GM19193 (cell line): Measurements from ENCODE around the gene ACSBG1.

Source experiments
- POLR2A ChIP-seq: IDR thresholded peaks from 4 replicates; pipeline ENCODE4 v1.6.1; 2011; ENCODE audit not compliant: insufficient read depth, insufficient read length; ENCODE audit errors: extremely low read depth

Gene ACSBG1

DNA sequence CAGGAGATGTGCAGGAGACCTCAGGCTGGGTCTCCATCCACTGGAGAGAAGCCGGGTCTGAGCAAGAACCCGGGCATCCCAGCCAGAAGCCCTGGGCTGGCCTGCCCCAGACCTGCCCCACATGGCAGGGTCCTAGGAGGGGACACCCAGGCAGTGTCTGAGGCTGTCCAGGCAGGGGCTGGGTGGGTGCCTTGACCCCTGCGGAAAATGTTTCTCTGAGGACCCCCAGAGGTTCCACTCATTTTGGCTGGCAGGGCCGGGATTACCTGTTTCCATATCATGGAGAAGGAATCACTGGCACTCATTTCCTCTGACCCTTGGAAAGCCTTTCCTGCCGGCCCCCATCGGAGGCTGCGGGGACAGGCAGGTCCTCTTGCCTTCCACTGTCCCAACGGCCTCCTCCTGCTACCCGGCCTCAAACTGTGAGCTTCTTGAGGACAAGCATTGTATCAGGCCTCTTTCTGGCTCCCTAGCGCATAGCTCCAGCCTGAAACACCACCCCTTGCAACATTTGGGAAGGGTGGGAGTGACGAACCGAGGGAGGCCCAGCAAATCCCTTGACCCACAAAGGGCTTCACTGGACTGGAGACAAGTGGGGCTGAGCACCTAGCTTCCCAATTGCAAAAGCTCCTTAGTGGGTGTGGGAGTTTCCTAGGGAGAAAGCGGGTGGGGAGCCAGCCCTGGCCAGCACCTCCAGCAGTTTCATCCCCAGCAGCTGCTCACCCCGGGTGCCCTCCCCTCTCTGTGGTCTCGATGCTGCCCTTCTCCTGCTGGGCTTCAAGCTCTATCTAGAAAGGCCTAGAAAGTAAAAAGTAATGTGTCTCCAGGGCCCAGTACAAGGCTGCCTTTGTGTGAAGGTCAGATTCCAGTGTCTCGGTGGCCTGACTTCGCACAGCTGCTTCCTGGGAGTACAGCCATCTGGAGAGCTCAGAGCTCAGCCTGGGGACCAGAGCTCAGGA lies 29.7 kb downstream of the ACSBG1 start:
- no peak for TF ChIP-seq POLR2A

DNA sequence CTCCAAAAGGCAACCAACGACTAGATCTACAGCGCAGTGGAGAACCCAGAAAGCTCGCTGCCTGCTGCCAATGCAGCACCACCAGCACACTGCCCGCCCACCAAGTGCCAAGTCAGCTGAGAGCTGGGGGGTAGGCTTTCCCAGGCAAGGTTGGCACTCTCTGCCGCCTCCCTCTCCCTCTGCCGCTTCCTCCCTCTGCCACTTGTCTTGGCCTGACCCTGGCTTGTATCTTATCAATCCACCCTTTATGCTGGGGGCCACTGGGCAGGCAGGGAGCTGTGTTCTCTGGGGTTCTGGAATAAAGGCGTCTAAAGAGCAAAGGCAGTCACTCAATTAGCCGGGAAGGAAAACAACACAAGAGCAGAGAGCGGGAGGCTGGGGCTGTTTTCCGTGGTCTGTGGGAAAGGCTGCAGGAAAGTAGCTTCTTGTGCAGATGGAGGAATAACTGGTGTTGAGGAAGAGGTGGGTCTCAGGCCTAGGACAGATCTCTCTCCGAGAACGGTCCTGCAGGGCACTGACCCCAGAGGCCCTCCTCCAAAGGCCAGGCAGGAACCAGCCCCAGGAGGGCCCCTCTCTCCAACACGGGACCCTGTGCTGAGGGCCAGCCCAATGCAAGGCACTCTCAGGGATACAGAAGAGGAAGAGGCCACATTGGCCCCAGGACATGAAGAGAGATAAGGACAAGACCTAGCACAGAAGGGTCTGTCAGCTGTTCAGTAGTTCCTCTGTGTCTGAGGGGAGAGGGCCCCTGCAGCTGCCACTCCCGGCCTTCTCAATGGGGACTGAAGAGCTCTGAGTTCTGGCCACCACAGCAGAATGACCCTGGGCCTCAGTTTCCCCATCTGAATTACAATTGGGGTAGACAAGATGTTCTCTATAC lies 30.8 kb downstream of the ACSBG1 start:
- TF ChIP-seq POLR2A: no peak

DNA sequence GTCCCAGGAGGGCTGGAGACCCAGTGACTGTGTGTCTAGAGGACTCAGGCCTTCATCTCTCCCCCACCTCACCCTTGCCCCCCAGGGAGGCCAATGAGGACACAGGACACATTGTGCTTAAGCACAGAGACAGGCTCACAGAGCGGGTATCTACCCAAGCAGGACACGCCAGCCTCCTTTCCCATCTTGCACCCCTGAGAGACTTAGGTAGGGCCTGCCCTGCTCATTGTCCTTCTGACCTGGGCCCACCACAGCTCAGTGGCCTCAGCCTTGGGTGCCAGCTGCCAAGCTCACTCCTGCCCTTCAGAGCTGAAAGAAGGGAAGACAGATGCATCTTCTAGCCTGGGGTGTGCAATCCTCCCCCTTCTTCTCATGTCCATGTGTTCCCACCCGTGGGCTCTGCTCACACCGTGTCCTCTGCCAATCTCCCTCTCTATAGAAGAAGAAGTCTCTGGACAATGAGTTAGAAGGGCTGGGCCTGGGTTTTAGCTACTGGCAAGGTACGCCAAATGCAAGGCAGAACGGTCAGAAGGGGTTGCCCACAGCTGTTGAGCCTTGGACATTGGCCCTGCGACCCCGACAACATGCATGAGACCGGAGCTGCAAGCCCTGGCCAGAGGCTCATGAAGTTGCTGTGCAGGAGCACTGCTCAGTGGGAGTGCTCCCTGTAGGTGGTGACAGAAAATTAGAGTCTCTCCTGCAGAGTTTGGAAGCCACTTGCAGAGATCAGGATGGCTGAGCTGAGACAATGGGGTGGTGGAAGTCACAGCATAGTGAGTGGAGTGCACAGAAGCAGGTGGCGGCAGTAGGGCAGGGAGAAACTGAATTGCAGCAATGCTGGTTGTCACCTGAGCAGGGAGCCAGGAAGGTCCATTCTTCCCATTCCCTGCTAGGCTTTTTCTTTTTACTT lies 32.8 kb downstream of the ACSBG1 start:
- TF ChIP-seq POLR2A: no peak

DNA sequence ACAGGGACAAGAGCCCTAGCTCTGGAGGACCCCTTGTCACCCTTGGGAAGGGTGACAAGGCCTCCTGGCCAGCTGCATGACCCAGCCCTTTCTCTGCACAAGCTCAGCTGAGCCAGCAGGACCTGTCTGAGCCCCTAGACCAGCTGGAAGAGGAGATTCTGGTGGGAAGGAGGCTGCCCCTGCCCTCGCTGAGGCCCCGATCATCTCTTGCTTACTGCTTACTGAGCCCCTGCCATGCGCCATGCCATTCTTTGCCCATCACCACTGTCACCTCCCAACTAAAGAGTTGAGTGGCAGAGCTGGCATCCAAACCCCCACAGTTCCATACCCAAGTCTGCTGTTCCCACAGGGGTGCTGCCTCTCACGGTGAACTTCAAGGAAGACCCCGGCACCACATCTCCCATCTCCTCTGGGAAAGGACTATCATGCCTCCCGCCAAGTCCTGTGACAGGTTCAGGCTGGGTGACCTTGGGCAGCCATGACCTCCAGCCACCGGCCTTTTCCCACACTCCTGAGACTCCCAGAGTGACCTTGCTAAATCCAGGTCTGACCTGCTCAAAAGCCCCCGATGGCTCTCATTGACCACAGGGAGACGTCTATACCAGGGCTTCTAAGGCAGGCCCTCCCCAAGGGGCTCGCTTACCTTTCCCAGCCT lies 34.0 kb downstream of the ACSBG1 start:
- no peak for TF ChIP-seq POLR2A

DNA sequence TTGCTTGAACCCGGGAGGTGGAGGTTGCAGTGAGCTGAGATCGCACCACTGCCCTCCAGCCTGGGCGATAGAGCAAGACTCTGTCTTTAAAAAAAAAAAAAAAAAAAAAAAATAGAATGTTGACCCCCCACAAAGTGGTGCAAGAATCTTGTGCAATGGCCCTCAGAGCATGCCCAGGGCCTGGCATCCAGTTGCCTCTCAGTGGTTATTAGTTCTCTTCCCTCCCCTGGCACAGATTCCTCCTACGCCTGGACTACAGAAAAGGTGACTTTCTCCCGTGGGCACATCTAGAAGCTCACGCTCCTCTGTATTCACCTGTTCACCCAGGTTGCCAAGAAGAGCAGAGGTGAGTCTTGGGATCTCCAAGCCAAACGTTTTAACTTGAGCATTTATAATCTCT lies 36.7 kb downstream of the ACSBG1 start:
- TF ChIP-seq POLR2A: no peak

DNA sequence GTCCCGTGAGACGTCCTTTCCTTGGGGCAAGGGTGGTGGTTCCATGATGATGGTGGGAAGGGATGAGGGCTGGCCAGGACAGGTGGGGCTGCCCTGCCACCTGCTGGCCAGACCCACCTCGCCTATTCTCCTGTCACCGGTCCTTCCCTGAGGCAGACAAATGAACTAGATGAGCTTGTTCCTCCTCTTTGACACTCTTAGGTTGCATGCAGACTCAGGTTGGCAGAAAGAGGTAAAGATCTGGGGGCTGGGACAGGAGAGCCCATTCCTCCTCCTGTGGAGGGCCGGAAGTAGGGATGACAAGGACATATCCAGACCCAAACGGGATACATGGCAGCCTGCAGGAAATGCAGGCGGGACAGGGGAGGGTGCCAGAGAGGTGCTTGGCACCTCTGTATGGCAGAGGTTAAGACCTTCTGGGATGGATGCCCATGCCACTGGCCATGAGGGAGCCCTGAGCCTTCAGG lies 38.6 kb downstream of the ACSBG1 start:
- no peak for TF ChIP-seq POLR2A

DNA sequence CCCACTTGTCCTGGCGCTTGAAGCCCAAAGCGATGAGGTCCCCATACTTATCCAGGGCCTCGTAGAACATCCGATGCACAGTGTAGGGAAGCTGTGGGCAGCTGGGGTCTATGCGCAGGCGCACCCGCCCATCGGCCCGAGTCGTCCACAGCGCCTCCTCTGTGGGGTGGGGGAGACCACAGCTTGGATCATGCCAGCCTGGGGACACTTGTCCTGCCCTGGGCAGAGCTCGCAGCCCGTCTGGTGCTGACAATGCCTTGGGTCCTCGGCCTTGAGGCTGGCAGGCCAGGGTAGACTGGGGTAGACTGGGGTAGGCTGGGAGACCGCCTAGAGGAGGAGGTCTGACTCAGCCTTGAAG lies 39.8 kb downstream of the ACSBG1 start:
- TF ChIP-seq POLR2A: no peak

DNA sequence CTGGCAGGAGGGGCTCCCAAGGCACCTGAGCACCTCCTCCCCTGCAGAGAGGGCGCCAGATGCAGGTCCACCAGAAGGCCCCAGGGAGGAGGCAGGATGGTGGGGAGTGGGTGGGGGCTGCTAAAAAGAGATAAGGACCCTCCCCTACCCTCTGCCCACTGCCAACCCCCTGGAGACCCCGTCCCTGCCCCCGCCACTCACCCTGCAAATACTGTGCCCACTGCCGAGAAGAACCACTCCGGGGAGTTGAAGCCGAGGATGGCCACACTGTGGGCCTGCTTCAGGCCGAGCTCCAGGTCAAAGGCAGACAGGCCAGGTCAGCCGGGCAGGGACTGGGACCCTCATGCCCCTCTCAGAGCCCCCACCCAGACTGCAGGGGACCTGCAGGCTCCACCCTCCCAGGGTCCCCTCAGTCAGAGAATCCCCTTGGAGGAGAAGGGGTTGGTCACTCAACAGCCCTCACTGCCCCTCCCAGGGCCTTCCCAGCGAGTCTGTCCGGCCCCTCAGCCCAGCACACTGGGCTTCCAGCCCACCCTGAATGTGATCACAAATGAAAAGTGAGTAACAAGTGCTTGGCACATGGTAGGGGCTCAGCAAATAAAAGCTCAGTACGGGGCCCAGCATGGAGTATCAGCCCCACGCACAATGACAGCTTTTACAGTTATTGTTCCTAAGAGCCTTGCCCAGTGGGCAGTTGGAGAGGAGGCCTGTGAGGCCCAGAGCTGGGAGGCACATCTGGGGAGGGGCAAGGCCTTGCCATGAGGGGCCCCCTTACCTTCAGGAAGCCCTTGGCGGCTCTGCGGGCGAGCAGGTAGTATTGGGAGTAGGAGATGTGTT lies 40.4 kb downstream of the ACSBG1 start:
- TF ChIP-seq POLR2A: no peak

DNA sequence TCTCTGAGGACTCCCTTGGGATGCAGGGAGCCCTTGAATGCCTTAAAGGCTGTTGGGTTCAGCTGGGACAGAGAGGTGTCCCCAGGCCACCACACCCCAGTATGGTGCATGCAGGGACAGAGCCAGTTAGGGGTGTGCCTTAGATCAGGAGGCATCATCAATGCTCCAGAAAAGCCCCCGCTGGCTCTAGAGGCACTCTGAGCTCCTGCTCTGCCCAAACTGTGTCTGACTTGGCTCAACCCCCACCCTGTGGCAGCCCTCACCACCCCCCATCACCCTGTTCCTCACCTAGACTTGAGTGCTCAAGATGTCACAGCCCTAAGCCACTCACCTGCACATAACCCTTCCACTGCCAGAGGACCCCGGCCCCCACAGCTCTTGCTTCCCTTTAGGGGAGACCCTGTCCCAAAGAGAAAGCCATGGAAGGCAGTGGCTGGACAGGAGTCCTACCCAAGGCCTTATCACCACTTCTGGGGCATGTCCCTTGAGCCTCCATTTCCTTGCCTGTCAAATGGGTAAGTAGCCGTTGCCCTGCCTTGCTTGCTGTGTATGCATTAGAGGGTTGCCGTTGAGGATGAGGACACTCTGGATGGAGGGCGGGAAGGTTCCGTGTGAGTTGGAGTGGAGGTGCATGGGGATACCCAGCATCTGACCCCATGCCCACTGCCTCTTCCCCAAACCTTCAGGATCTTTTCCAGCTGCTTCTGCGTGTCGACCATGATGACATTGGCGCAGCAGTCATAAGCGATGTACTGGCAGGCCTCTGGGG lies 41.4 kb downstream of the ACSBG1 start:
- no peak for TF ChIP-seq POLR2A

DNA sequence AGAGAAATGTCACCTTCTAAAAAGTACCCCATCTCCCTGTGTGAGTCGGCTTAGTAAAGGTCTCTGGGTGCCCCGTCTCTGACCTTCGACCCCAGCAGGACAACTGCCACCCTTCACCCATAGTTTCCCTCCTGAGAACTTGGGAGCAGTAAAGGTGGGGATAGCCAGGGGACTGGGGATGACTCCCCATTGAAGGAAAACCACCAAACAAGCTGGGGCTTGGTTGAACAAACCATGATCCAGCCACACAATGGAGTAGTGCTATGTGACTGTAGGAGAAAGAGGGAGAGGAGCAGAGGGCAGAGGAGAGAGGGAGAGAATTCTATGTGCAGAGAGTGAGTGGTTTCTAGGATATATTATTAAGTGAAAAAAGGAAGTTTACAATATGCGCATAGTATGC lies 51.5 kb downstream of the ACSBG1 start:
- TF ChIP-seq POLR2A: no peak

DNA sequence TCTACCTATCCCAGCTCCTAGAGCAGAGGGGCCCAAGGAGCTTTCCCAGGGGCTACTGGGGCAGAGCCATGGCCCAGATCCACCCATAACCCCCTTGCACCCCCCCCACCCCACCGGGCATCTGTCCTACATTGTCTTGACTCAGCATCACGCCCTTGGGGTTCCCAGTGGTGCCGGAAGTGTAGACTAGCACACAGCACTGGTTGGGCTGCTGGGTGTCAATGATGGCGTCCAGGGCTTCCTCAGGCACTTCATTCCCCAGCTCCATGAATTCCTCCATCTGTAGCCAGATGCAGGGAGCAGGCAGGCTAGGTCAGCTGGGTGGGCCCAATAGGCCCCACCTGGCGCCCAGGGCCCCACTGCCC lies 52.0 kb downstream of the ACSBG1 start:
- TF ChIP-seq POLR2A: no peak

DNA sequence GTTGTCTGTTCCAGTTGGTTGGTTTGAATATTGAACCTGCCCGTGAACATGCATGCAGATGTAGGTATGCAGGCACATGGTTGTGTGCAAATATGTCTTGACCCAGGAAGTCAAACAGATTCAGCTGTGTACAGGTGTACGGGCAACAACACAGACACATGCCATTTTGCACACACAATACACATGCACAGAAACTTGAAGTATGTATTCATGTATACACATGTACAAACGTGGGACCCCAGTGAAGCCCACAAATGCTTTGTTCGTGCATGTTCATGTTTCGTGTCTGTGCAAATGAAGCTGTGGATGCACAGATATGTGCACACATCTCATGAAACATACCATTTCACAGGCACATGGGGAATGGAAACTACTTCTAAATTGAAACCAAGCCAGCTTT lies 54.5 kb downstream of the ACSBG1 start:
- TF ChIP-seq POLR2A: no peak
